HCT116 (cell line): ENCODE results near the gene KCNIP4.

ENCODE experiments used
- EZH2phosphoT487 ChIP-seq: fragments of 200-600 bp; IDR thresholded peaks from 2 replicates; pipeline ENCODE4 v1.6.1; 2018; ENCODE audit warnings: antibody characterized with exemption, borderline replicate concordance
- POLR2A ChIP-seq: IDR thresholded peaks from 2 replicates; pipeline ENCODE4 v1.7.0; 2011; ENCODE audit warnings: borderline replicate concordance; ENCODE audit not compliant: insufficient read depth, insufficient read length; ENCODE audit errors: extremely low read depth
- POLR2AphosphoS5 ChIP-seq: IDR thresholded peaks from 2 replicates; pipeline ENCODE4 v1.6.1; 2011; ENCODE audit warnings: mild to moderate bottlenecking, low read depth, low read length, moderate library complexity
- SIN3A ChIP-seq: IDR thresholded peaks from 2 replicates; pipeline ENCODE4 v1.6.1; 2012; ENCODE audit warnings: low read depth
- ZNF274 ChIP-seq: fragments of 200-500 bp; sonication (Bioruptor generic); IDR thresholded peaks from 2 replicates; pipeline ENCODE4 v1.6.1; 2014; ENCODE audit warnings: mild to moderate bottlenecking, low read depth, low read length, inconsistent platforms
- TF ChIP-seq, protein P1 (sequence below), 3 experiments: fragments of 200-600 bp in 1 of 3; sonication (generic) in 1 of 3; IDR thresholded peaks in 2 of 3; conservative IDR thresholded peaks in 1 of 3; 2 replicates each; pipeline ENCODE4 v1.5.1; 2012 to 2017; ENCODE audit warnings: low read depth in 2 of 3, low read length in 2 of 3, antibody characterized with exemption in 1 of 3, borderline replicate concordance in 1 of 3, control low read depth in 1 of 3, mild to moderate bottlenecking in 1 of 3, mixed read lengths in 1 of 3, mixed run types in 1 of 3, moderate library complexity in 1 of 3; ENCODE audit not compliant: insufficient read depth in 1 of 3
- TF ChIP-seq, protein P2 (sequence below): IDR thresholded peaks from 2 replicates; pipeline ENCODE4 v1.6.1; 2012

GRCh38 chr4:21733894-21734630, 214.5 kb downstream of the KCNIP4 start:
- TF ChIP-seq, protein P1, sequence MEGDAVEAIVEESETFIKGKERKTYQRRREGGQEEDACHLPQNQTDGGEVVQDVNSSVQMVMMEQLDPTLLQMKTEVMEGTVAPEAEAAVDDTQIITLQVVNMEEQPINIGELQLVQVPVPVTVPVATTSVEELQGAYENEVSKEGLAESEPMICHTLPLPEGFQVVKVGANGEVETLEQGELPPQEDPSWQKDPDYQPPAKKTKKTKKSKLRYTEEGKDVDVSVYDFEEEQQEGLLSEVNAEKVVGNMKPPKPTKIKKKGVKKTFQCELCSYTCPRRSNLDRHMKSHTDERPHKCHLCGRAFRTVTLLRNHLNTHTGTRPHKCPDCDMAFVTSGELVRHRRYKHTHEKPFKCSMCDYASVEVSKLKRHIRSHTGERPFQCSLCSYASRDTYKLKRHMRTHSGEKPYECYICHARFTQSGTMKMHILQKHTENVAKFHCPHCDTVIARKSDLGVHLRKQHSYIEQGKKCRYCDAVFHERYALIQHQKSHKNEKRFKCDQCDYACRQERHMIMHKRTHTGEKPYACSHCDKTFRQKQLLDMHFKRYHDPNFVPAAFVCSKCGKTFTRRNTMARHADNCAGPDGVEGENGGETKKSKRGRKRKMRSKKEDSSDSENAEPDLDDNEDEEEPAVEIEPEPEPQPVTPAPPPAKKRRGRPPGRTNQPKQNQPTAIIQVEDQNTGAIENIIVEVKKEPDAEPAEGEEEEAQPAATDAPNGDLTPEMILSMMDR (IDR thresholded peaks at IDR 0.05 in 2 of 3, conservative IDR thresholded peaks at IDR 0.05 in 1 of 3; ENCODE audit: borderline replicate concordance in 1 of 3, insufficient read depth in 1 of 3, low read depth in 2 of 3, low read length in 2 of 3) = no peak
- TF ChIP-seq, protein P2, sequence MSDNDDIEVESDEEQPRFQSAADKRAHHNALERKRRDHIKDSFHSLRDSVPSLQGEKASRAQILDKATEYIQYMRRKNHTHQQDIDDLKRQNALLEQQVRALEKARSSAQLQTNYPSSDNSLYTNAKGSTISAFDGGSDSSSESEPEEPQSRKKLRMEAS = no peak
- TF ChIP-seq POLR2AphosphoS5 (no peak), SIN3A (no peak), POLR2A (no peak), ZNF274 (no peak), EZH2phosphoT487 (no peak)
